NOMO-1 (cell line): Measurements from ENCODE around the gene COL20A1.
"Not testable (repeated sequence)": the region's sequence is repeated elsewhere in the genome, so short reads cannot be mapped to it uniquely, and the experiment has no call there.

Source experiments
- DNase-seq, 2 experiments: peaks; one replicate each; lab custom pipeline; 2025; ENCODE audit not compliant: unreplicated experiment in 2 of 2; lab: John Stamatoyannopoulos, UW

COL20A1 gene

DNA sequence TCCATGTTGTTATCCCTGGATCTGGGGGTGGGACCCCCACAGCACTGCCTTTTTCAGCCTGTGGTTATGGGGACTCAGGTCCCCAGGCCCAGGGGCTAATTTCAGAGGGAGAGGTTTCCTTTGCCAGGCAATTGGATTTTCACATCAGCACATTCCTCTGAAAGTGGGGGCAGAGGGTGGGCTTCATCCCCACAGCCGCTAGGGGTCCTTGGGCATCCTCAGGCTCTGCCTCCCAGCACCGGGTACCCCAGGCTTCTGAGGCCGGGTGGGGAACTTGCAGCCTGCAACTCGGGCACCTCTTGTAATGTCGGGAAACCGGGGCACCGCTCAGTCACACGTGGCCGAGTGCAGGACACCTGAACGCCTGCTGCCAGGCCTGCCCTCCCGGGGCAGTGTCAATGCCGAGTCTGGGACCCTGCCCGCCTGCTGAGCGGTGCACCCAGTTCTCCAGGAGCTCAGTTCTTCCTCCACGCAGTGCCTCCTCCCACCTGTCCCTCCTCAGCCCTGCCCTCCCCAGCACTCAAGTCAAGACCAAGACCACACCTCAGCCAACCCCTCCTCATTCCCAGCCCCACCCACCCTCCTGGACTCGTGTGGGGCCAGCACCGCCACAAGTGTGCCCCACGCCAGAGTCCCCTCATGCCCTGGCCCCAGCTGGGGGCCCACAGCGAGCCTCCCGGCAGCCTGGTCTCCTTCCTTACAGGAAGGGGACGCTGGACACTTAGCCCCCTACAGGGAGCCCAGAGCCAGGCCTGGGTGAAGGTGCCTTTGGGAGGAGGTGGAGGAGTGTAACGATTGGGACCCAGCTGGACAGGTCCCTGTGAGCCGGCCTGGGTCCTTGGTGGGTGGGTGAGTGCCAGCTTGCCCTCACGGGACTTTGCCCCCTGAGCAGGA, 77.0 kb downstream of the COL20A1 start:
- no peak for DNase-seq

DNA sequence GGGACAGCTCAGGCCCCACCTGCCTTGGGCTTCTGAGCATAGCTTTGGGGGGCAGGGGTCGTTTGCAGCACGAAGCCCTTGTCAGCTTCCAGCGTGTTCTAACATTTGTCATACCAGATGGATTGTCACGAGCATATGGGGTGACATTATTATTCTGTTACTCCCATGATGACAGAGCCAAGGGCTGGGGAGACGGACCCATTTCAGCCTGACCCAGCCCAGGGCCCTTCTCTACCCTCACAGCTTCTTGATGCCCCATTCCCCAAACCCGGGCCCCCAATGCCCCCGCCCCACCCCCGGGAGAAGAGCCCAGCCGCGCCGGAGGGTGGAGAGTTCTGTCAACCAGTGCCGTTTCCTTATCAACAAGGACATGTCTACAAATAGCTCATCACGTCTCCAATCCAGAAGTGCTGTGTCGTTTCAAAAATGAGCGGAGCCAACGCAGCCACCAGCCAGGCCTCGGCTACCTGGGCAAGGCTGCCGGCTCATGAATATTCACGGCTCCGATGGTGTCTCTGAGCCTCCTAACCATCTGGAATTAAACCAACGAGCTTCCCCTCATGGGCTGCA, 77.7 kb downstream of the COL20A1 start:
- no peak for DNase-seq

DNA sequence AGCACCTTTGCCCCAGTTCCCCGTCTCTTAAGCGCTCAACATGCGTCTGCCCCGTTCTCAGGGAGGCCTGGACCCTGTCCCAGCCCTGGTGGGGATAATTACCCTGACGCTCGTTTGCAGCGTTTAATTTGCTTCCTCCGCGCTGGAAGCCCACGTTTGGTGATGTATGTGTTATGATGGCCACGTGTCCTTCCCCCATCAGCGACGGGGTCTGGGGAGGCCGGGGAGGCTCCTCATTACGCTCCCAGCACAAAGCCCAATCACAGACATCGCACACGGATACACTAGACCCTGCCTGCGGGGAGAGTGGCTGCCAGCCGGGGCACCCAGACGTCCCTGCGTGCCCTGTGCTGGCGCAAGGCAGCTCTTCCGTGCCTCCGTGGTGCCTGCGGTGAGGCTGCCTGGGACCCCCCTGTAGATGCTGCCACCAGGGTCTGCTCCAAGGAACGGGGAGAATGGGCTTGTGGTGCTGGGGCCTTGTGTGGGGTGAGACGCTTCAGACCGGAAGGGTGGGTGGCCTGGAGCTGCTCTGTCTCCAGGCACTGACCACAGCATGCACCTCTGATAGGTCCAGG, 78.4 kb downstream of the COL20A1 start:
- no peak for DNase-seq

DNA sequence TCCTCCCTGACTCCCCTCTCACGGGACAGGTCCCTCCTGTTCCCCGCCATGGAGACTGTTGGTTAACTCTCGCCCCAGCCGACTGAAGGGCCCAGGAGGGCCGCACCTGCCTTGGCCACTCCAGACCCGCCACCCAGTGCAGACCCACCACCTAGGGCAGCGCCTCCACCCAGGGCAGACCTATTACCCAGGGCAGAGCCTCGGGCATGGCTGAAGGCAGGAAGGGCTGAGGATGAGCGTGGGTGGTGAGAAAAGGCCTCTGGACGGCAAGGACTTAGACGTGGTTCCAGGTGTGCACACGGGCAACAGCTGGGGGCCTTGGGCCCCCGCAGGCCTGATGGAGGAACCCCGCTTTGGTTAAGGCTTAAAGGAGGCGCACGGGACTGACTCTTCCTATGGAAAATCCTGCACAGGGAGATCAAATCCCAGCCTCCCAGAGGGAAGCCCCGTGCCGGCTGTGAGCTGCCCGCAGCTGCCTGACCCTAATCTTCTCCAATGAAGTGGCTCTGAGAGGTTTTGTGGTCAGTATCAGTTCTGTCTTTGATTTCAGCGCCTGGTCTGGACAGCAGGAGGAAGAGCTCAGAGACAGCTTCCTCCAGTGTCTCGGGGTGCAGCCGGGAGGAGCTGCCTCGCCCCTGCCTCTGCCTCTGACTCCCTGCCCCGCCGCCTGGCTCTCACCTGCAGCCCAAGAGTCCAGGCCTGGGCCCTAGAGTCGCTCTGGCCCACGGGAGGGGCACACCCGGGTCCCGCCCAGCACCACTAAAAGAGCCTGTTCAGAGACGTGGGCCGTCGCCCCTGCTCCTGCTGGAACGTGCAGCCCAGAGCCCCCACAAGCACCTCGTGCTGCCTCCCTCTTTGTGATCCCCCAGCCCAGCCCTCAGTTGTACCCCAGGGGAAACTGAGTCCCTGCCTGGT, 80.2 kb downstream of the COL20A1 start:
- no peak for DNase-seq

DNA sequence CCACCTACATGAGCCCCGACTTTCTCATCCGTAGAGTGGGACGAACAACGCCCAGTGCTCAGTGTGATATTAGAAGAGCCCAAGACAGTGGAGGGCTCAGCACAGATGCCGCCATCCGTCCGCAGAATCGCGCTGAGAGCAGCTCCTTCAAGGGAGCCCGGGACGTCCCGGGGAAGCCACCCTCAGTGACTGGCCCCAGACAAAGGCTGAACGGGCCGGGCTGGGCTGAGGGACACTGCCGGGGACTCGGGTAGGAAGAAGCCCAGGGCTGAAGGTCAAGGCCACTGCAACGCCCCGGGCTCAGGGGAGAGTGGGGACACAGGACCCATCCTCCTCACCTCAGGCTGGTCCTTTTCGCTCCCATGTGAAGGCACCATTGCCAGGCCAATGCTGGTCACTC, 81.0 kb downstream of the COL20A1 start:
- DNase-seq: no peak

DNA sequence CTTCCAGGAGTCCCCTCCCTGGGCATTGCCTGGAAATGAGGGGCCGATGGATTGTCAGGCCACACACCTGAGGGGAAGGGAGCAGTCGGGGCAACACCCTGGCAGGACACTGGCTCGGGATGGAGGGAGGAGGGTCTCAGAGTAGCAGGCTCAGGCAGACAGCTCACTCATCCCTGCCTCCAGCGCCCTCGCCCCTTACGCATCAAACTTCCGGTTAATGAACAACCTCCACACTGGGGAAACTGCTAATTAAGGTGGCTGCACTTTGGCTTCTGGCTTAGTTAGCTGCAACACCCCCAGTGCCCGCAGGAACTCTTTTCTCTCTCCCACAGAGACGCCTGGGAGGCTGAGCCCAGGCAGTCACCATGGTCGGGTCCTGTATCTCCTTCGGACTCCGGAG, 81.5 kb downstream of the COL20A1 start:
- no peak for DNase-seq

DNA sequence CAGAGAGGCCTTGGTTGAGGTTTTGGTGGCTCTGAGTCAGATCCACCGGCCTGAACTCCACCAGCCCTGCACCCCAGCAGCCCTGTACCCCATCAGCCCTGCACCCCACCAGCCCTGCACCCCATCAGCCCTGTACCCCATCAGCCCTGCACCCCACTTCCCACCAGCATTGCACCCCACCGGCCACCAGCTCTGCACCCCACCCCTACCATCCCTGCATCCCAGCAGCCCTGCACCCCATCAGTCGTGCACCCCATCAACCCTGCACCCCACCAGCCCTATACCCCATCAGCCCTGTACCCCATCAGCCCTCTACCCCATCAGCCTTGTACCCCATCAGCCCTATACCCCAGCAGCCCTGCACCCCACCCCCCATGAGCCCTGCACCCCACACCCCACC, 82.5 kb downstream of the COL20A1 start:
- no peak for DNase-seq

DNA sequence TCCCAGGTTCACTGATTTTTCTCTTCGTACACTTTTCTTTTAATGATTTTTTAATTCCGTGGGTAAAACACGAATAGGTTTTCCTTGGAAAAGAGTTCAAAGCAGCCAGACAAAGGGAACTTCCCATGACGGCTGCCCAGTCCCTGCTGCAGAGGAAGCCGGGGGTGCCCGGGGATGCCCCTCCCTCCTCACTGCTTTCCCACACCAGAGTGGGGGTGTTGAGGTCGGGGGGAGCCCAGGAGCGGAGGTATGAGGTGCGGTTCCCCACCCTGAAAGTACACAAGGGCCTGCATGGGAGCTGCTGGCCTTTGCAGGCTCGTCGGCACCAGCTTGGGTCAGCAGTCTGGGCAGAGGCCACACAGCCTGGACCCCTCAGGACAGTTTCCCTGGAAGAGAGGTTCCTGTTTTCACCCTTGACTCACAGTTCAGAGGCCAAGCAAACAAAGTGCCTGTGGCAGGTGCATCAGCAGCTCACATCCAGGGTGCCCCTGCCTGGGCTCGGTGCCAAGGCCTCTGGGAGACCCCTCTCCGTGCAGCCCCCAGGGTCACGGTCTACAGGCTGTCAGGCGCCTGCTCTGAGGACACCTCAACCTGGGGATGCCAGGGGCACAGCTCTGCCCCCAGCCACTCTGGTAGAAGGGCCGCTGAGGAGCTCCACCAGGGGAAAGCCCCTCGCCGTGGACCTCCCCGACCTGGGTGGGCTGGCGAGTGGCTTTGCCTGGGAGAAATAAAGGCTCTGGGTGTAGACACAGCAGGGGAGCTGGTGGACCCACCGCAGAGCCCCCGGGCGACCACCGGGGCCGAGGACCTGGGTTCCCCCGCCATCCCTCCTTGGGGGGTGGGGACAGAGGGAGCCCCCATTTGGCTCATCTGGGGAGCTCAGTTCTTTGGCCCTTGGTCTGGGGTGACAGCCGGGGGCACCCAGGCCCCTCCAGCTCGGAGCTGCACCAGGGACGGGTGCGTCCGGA, 83.6 kb downstream of the COL20A1 start:
- DNase-seq: no peak

DNA sequence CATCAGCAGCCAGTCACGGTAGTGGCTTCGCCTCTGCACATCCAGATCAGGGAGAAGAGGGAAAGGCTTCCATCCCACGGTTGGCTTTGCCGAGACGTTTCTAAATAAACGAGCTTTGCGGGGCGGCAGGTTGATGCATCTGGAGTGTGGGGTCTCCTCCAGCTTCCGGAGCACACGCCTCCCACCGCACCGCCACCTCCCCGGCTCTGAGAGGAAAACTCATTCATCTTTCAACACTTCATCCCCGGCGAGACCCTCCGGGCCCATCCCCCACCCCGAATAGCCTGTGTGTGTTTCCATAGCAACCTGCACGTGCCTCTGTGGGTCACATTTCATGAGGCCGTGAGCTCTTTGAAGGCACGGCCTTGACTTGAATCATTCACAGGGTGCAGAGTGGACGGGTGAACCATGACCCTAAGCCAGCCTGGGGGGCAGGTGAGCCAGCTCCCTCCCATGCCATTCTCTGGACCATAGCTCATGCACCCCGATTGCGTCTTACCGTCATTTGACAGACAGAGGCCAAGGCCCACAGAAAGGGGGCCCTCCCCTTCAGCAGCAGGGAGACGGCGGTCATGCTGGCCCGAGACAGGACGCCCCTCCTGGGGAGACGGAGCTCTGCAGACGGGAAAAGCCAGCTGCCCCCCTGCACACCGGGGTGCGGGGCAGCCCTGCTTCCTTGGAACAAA, 84.4 kb downstream of the COL20A1 start:
- DNase-seq: no peak

DNA sequence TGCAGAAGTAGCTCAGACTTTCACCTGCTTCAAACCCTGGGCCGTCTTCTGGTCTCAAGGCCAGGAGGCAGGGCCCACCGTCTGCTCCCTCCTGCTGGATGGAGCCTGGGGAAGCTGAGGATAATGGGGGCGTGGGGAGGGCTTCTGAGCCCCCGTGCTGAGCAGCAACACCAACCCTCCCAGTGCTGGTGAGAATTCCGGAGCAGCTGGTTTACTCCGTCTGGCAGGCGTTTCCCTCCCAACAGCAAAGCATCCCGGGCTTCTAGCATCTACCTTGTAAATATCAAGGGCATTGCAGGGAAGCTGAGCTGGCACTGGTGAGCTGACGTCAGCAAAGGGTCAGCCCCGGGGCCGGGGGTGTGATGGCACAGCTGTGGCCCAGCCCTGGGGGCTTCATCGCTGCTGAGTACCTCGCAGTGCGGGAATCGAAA, 85.0 kb downstream of the COL20A1 start:
- no peak for DNase-seq

DNA sequence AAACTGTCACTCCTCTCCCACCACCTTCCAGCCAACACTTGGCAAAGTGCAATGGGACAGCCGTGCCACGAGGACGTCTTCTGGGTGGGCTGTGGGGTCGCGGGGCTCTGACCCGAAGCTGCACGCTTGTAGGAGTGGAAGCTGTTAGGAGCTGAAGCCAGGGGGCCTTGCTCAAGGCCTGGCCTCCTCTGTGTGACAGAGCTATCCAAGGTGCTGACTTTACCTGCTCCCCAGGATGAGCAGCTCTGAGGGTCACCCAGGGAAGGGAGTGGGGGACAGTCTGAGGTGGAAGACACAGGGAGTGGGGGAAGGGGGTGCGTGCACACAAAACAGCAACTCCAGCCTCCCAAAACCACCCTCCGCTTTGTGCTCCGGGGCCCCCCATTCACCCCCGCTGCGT, 85.6 kb downstream of the COL20A1 start:
- DNase-seq: no peak

DNA sequence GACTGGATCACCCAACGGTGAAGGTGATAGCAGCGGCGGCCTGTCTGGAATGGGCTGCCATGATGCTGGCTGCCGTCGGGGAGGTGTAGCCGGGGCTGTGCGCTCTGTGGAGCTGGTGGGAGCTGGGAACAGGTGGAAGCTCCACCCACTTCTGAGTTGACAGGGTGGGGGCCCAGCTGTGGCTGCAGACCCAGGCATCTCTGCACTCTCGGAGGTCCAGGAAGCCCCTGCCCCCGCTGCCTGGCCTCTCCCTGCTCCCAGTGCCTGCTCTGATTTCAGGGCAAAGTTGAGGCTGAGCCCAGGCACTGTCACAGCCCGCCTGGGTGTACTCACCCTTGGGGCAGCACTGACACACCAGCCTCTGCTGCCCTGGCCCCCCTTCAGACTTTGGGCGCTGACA, 86.3 kb downstream of the COL20A1 start:
- DNase-seq: no peak

DNA sequence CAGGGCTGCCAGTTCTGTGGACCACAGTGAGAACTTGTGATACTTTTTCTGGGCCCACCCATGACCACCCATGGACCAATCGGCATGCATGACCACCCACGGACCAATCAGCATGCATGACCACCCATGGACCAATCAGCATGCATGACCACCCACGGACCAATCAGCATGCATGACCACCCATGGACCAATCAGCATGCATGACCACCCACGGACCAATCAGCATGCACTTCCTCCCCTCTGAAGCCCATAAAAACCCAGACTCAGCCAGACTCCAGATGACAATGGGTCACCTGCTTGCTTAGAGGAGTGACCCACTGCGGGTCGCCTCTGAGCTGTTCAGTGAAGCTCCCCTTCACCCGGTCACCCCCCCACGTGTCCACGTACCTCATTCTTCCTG, 86.9 kb downstream of the COL20A1 start:
- DNase-seq: not testable (repeated sequence)

DNA sequence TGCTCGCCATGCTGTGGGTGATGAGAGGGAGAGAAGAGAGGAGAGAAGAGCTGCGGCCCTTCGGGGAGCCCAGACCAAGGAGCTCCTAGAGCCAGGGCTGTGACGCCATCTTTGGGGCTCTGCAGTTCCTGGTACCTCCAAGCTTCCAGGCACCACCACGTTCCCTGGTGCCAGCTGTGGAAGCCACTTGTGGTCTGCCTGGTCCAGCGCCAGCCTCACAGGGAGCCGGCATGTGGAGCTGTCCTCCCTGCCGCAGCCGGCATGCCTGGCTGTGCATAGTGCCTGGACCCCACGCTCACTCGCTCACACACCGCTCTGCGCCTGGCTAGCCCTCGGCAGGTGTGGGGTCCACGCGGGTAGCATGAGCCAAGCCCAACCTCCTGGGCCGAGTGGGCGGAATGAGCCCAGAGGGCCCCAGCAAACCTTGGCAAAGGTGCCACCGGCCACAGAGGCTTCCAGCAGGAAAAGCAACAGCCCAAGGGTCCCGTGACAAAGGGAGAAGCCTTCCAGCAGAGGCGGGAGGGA, 87.4 kb downstream of the COL20A1 start:
- DNase-seq: no peak

DNA sequence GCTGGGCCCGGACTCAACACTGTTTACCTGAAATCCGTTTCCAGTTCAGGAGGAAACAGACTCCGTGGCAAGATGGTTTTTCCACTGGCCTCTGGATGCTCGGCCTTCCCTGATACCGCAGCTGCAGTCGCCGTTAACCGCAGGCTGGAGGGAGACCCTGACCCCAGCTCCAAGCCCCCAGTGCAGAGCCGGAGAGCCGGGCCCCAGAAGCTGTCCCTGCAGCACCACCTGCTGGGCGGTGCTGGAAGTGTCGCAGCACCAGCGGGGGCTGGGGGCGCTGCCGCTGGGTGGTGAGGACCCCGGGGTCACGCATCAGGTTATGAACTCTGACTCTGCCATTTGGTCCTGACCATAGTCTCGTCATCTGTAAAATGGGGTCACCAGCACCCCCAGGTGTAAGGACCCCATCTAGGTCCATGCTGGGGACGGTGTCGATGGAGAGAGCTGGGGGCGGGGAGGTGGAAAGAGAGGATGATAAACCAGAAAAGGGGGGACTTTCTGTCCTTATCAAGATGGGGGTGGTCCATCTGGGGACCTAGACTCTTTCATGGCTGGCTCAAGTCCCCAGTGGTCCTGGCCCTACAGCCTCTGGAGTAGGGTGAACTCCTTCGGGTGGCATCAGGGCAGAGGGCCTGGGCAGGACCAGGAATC, 88.9 kb downstream of the COL20A1 start:
- no peak for DNase-seq

DNA sequence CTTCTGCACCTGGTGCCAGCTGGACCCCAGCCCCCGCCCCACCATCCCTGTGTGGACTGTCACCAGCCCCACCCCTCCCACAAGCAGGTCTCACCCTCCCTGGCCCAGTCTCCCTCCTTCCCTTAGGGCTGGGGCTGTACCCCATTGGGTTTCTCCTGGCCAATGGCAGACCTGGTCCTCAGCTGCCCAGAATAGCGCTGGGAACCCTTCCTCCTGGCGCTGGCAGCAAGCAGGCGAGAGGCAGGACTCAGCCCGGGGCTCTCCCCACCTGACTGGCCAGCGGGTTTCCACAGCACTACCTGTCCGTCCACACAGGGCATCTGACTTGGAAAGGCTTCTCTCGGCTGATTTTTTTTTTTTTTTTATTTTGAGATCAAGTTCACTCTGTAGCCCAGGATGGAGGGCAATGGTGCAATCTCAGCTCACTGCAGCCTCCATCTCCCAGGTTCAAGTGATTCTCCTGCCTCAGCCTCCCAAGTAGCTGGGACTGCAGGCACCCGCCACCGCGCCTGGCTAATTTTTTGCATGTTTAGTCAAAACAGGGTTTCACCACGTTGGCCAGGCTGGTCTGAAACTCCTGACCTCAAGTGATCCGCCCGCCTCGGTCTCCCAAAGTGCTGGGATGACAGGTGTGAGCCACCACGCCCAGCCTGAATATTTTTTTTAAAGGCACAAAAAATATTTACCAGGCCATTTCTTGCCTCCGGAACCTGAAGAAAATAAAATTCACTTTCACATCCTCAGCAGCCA, 89.7 kb downstream of the COL20A1 start:
- DNase-seq: no peak

DNA sequence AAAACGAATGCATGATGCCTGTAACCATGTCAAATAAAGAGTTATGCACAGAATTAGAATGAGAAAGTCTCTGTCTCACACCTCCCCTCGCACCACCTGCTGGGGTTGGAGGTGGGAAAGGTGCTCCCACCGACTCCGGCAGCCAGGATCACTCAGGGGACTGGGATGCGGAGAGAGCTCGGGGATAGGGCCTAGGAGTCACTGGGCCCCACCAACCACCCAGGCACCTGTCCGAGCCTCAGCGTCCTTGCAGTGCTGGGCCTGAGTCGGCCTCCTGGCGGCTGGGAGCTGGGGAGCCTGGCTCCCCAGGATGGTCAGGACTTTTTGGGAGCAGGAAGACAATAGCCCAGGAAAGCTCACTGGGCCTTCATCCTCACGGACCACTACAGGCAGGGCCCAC, 90.6 kb downstream of the COL20A1 start:
- no peak for DNase-seq

DNA sequence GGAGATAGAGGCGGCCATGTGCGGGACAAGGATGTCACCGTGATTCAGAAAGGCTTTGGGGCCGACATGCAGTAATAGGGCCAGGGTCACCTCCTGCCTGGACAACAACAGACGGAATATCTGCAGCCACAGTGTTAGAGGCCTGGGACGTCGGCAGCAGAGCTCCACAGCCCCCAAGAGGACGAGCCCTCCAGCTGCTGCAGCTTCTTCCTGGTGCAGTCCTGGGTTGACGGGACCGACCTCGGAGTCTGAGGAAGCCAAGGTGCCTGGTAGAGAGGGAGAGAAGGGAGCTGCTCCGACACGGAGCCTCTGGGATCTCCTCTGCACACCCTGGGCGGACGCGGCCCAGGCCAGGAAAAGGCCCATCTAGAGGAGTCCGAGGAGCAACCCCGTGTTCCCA, 91.3 kb downstream of the COL20A1 start:
- no peak for DNase-seq
